Measurements from ENCODE around the gene MED13.
"Not testable (repeated sequence)": the region's sequence is repeated elsewhere in the genome, so short reads cannot be mapped to it uniquely, and the experiment has no call there.

Gene MED13

DNA sequence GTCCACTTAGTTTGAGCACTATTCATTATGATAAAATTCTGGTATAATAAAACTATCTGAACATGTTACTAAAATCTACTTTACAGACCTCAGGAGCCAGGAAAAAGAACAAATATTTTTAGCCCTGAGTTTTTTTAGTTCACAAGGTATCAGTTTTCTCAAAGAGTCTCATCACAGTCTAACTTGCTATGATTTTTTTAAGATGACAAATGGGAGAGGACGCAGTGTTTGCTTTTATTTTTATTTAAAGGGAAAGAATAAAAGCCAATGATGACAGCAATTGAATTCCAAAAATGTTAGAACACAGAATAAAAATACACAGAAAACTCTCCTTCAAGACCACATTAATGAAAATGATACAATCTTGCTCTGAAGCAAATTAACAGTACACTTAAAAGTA, 7.4 kb downstream of the MED13 start:
- DNase-seq = no peak

- DNase-seq = no peak
Measured at GRCh38 chr17:62052765-62053338, 12.2 kb downstream of the MED13 start.

GRCh38 chr17:62051053-62051452, 14.0 kb downstream of the MED13 start:
- DNase-seq = no peak

GRCh38 chr17:62049299-62049698, 15.8 kb downstream of the MED13 start:
- DNase-seq = no peak

DNA sequence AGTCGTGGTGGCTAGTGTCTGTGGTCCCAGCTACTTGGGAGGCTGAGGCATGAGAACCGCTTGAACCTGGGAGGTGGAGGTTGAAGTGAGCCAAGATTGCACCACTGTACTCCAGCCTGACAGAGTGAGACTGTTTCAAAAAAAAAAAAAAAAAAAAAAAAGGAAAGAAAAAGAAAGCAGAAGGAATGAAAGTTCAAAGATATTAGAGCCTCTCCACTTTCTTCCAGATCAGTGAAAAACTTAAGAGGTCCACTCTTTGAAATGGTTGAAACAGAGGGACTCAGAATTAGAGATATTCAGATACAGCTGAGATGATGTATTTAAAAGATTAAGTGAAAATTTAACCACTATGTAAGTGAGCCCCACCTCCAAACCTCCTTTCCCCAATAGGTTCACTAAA, 16.8 kb downstream of the MED13 start:
- no peak for DNase-seq

DNA sequence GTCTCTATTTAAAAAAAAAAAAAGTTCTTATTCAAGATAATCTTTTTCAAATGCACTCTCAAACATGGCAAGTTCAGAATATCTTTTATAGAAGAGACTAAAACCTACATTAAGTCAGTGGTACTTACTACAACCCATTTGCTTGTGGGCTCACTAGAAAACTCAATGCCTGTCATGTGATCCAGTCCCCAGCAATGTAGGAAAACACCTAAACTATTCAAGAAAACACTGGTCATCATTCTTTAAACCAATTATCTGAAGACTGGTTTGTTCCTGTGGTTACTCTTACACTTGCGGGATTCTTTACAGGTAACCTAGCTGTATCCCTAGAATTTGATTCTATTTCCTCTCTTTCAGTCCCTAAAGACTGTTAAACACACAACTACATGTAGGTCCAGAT, 19.6 kb downstream of the MED13 start:
- no peak for DNase-seq

DNA sequence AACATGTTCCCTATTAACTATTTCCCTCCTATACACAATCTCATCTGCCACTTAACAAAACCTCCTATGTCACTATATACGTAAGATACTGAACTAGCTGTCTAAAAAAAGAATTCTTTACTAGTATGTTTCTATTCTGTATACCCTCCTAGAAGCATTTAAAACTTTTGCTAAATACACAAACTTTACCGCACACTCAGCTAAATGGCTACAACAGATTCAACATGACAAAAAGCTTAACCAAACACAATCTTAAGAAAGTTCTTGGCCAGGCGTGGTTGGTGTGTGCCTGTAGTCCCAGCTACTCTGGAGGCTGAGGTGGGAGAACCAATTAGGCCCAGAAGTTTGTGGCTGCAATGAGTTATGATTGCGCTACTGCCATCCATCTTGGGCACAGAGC, 20.0 kb downstream of the MED13 start:
- no peak for DNase-seq

DNA sequence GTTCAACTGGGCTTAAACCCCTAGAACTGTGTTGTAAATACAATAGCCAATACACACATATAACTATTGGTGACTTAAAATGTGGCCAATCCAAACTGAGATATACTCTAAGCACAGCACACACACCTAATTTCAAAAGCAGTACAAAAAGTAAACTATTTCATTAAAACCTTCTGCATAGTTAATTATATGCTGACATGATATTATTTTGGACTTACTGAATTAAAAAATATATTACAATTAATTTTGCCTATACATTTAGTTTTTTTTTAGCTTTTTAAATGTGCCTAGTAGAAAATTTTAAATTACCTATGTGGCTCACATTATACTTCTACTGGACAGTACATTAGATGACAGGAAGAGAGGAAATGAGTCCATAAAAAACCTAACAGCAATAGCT, 21.5 kb downstream of the MED13 start:
- no peak for DNase-seq

- DNase-seq = no peak
Measured at GRCh38 chr17:62043140-62043539, 21.9 kb downstream of the MED13 start.

DNA sequence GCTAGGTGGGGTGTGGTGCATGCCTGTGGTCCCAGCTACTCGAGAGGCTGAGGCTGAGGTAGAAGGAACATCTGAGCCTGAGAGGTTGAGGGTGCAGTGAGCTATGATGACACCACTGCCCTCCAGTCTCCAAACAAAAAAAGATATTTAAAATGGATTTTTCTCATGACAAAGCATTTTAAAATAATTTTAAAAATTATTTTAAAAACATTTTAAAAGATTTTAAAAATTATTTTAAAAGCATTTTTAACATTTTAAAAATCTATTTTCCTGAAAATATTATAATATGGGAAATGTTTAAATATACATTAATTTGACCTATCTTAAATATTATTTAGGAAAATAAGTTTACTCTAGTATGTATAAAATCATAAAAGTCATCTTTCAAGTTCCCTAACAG, 26.8 kb downstream of the MED13 start:
- no peak for DNase-seq

GRCh38 chr17:62033317-62033716, 31.8 kb downstream of the MED13 start:
- DNase-seq = no peak

DNA sequence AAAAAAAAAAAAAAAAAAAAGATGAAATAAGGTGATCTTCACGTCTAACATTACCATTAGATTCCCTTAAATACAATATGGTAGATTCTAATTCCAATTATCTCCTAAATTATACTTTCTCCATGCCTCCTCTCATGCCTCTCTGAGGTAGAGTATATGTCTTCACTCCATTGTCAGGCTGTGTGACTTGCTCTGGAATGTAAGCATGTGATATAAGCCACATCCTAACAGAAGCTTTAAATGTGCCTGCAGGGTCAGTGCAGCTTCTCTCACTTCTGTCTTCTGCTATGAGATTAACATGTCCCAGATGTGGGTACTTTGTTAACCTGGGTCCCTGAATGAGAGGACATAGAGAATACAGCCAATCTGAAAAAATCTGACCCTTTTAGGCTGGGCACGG, 32.6 kb downstream of the MED13 start:
- no peak for DNase-seq

GRCh38 chr17:62030264-62030663, 34.8 kb downstream of the MED13 start:
- DNase-seq = no peak

DNA sequence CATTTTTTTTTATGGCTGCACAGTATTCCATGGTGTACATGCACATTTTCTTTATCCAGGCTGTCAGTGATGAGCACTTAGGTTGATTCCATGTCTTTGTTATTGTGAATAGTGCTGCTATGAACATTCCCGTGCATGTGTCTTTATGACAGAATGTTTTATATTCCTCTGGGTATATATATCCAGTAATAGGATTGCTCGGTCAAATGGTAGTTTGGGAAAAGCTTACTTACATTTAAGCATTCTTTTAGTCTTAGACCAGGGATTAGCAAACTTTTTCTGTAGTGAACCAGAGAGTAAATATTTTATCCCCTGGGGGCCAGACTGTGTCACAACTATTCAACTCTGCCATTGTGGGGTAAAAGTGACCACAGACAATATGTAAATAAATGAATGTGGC, 40.2 kb downstream of the MED13 start:
- no peak for DNase-seq

DNA sequence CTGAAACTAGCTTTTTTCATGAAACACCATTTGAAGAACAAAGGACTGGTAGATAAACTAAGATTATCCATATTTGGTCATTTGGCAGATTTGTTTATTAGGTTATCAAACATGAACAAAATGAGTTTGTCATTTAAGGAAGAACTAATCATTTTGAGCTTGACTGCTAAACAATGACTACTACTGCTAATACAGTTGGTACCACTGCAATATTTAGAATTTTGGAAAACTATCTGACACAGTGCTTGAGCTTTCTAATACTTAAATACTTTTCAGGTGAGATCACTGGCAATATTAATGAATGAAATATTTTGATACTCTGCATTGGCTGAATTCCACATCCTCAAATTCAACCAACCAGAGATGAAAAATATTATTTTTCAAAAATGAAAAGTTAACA, 47.2 kb downstream of the MED13 start:
- no peak for DNase-seq

- DNase-seq = no peak
Measured at GRCh38 chr17:62017496-62017895, 47.6 kb downstream of the MED13 start.

DNA sequence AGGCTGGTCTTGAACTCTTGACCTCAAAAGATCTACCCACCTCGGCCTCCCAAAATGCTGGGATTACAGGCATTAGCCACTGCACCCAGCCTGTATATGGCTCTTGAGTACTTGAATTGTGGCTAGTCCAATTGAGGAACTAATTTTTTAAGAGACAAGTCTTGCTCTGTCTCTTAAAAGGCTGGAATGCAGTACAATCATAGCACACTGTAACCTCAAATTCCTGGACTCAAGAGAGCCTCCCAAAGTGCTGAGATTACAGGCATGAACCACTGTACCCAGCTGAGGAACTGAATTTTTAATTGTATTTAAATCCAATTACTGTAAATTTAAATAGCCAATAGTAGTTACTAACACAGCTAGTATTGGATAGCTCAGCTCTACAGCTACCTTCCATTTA, 50.6 kb downstream of the MED13 start:
- DNase-seq = no peak

- no peak for DNase-seq
Measured at GRCh38 chr17:62009220-62009619, 55.9 kb downstream of the MED13 start.

- DNase-seq = no peak
Measured at GRCh38 chr17:62008294-62008693, 56.8 kb downstream of the MED13 start.

DNA sequence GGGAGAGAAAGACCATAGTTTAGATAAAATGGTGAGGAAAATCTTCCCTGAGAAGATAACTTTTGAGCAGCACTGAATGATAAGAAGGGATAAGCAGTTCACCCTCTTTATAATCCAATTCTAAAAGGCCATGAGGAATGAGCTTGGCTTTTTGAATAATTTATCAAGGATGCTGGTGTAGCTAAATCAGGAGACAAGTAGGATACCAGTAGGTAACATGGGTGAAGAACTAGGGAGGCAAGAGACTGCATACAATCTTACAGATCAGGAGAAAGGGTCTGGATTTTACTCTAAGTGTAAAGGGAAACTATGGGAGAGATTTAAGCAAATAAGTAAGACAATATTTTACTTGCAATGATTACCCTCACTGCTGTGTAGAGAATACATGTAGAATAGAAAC, 60.7 kb downstream of the MED13 start:
- no peak for DNase-seq

DNA sequence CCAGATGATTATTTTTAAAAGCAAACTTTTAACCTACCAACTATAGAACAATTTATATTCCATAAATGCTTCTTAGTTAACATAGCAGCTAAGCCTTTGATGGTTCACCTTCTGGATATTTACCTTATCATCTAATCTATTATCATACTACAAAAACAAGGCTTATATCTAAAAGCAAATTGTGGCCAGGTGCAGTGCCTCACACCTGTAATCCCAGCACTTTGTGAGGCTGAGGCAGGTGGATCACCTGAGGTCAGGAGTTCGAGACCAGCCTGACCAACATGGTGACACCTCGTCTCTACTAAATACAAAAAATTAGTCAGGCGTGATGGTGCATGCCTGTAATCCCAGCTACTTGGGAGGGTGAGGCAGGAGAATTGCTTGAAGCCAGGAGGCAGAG, 61.9 kb downstream of the MED13 start:
- not testable (repeated sequence) for DNase-seq

- DNase-seq = no peak
Measured at GRCh38 chr17:62001105-62001504, 64.0 kb downstream of the MED13 start.

GRCh38 chr17:62000186-62000585, 64.9 kb downstream of the MED13 start:
- no peak for DNase-seq

DNA sequence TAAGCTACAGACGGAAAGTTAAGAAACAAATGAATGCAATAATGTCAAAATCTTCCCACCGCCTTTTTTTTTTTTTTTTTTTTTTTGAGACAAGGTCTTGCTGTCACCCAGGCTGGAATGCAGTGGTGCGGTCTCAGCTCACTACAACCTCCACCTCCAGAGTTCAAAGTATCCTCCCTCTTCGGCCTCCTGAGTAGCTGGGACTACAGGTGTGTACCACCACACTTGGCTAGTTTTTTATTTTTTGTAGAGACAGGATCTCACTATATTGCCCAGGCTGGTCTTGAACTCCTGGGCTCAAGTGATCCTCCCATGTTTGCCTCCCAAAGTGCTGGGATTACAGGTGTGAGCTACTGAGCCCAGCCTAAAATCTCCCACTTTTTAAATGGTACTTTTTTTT, 66.5 kb downstream of the MED13 start:
- not testable (repeated sequence) for DNase-seq

GRCh38 chr17:61997664-61998063, 67.4 kb downstream of the MED13 start:
- no peak for DNase-seq

Data from stimulated activated CD4-positive, alpha-beta T cell treated with anti-CD3 and anti-CD28 coated beads, Interleukin-4, amount 100 ng/mL, for 24 hours (primary cell).